Astrocyte (in vitro differentiated cells and primary cell): ENCODE data around the gene C2CD2.

Experiments
- CTCF ChIP-seq: IDR thresholded peaks from 2 replicates; pipeline ENCODE4 v1.5.1; 2011; ENCODE audit warnings: low read depth, mild to moderate bottlenecking, inconsistent platforms, low read length, moderate library complexity; ENCODE audit not compliant: insufficient read depth
- EZH2 ChIP-seq: IDR thresholded peaks from 2 replicates; pipeline ENCODE4 v1.6.1; 2012; ENCODE audit warnings: mild to moderate bottlenecking, low read length, inconsistent platforms; ENCODE audit not compliant: insufficient read depth

- TF ChIP-seq CTCF (no peak), EZH2 (no peak)
Measured at GRCh38 chr21:41955516-41955915, 1.7 kb upstream of the C2CD2 start.
